Chondrocyte (in vitro differentiated cells): ENCODE results near the gene TMEM269. TPM values are rescaled to one million over a fixed set of nuclear protein-coding genes. Genes with fewer than 3 reads are reported as not detected.

ENCODE experiments used
- DNase-seq: peaks from one replicate; pipeline ENCODE4 v3.0.0; 2021; ENCODE audit warnings: mixed read lengths, low spot score
- H3K27ac Mint-ChIP-seq: one replicate; pipeline ENCODE4 v1.8.0; 2021; ENCODE audit warnings: mild to moderate bottlenecking, moderate library complexity, mixed read lengths; ENCODE audit not compliant: unreplicated experiment
- H3K27me3 Mint-ChIP-seq: 2 replicates; pipeline ENCODE4 v1.8.0; 2021; ENCODE audit warnings: low read depth, mixed read lengths
- H3K36me3 Mint-ChIP-seq: 2 replicates; pipeline ENCODE4 v1.8.0; 2021; ENCODE audit warnings: low read depth, mixed read lengths
- H3K4me1 Mint-ChIP-seq: 2 replicates; pipeline ENCODE4 v1.8.0; 2021; ENCODE audit warnings: low read depth, mild to moderate bottlenecking, mixed read lengths
- H3K4me3 Mint-ChIP-seq: one replicate; pipeline ENCODE4 v1.8.0; 2021; ENCODE audit warnings: mild to moderate bottlenecking, moderate library complexity, mixed read lengths; ENCODE audit not compliant: unreplicated experiment
- H3K9me3 Mint-ChIP-seq: 2 replicates; pipeline ENCODE4 v1.8.0; 2021; ENCODE audit warnings: low read depth, mixed read lengths
- CTCF ChIP-seq: fragments of 200-600 bp; sonication (generic); IDR thresholded peaks from 2 replicates; pipeline ENCODE4 v1.5.0; 2021; ENCODE audit warnings: antibody characterized with exemption, mild to moderate bottlenecking, moderate library complexity
- total RNA-seq: library from RNA; stranded (reverse); gene quantifications from 3 replicates; pipeline ENCODE4 v1.2.1, GENCODE V29; 2021

TMEM269 gene
- total RNA-seq, 1 donor from 2014 or later = 0.20 TPM

DNA sequence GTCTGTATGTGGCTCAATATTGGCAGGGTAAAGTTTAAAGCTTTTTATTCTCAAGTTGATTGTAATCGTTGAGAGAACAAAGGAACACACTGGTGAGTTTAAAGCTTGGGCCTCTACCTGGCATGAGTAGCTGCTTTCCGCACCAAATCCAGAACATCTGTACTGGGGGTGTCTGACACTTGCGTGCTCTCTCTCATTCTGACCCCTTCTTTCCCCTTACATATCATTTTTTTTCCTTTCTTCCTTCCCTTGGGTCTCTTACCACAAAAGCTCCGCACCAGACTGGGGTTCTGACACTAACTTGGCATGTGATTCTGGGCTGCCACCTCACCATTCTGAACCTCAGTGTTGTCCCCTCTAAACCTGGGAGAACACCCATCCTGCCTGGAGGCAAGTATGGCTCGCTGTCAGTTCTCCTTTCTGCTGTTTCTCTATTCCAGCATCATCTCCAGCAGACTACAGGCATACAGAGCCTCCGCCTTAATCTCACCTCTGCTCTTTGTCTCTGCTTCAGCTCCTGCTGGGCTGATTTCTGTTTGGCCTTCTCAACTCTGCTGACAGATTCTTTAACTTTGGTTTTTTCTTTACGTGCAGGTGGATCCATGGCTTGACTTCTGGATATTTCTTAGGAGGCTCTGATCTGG is 31.3 kb downstream of the TMEM269 start:
- no peaks in the 10 kb centered on the region for H3K36me3 Mint-ChIP-seq
- no peak for TF ChIP-seq CTCF
- no peaks in the 10 kb centered on the region for H3K27me3 Mint-ChIP-seq
- H3K9me3 Mint-ChIP-seq = no peaks in the 10 kb centered on the region
- peak overlapping the region; percentile 68 for H3K4me3 Mint-ChIP-seq
- H3K4me1 Mint-ChIP-seq = peaks cover 32% of the 10 kb centered on the region
- peak overlapping the region; percentile 81 for H3K27ac Mint-ChIP-seq
- DNase-seq = no peak

DNA sequence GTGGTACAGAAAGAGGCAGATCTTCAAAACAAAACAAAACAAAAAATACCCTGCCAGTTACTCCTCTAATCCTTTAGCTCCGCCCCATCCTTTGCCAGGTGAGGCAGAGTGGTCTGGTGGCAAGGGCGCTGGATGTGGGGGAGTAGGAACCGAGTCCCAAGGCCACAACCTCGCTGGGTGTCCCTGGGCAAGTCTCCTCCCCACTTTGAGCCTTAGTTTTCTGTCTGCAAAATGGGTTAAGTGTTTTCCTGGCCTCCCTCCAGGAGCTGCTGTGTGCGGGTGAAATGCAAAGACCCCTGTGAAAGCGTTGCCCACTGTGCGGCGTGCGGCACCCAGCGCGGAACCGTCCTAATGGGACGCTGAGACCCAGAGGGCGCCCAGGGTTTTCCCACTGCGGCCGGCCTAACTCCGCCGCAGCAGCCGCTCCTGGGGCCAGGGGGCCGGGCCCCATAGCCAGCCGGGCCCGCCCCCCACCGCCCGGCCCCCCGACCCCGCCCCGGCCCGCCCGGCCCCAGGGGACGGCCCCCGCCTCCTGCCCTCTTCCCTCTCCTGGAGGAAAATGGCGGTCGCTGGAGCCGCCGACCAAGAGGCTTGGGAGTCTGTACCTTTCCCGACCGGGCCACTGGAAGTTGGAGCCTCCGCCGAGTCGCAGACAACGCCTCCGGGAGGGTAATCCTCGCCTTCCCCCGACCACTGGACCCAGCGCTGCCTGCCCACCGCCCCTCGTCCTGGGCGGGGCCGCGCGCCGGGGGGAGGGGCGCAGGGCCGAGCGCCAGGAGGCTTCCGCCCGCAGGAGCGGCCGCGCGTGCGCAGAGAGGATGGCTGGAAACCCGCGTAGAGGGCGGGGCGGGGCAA is 32.0 kb downstream of the TMEM269 start, which contains the start of the genes ERMAP and SVBP:
Gene ERMAP, plus strand, starts transcription at position 538 of the 855 bp plus-strand sequence. CDS start 13,327 bp downstream, outside the sequence.
Gene SVBP, minus strand, starts transcription at position 813 of the 855 bp plus-strand sequence. CDS start 853 bp downstream, outside the sequence.
- Mint-ChIP-seq H3K9me3 (no peaks in the 10 kb centered on the region), H3K36me3 (no peaks in the 10 kb centered on the region), H3K4me1 (peaks cover 32% of the 10 kb centered on the region), H3K4me3 (peak within 1 kb of the TSS; percentile 68), H3K27ac (peak within 1 kb of the TSS; percentile 89), H3K27me3 (no peaks in the 10 kb centered on the region)
- peak; percentile 94 for DNase-seq
- no peak for TF ChIP-seq CTCF

DNA sequence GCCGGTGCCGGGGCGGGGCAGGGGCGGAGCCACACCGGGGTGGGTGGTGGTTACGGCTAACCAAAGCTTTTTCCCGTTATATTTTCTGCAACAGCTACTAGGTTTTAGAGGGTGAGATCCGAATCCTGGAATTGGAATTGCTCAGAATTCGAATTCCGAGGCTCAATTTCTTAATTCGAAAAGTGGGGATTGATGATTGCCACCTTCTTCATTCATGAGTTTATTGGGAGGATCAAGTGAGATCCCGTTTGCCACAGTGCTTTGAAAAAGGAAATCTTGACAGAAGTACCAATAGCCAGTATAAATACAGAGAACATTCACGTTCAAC is 32.6 kb downstream of the TMEM269 start:
- DNase-seq = no peak
- peak overlapping the region; percentile 4 for H3K27ac Mint-ChIP-seq
- H3K36me3 Mint-ChIP-seq = no peaks in the 10 kb centered on the region
- H3K4me1 Mint-ChIP-seq = peaks cover 34% of the 10 kb centered on the region
- no peak for TF ChIP-seq CTCF
- no peaks in the 10 kb centered on the region for H3K9me3 Mint-ChIP-seq
- peak overlapping the region; percentile 68 for H3K4me3 Mint-ChIP-seq
- no peaks in the 10 kb centered on the region for H3K27me3 Mint-ChIP-seq

- Mint-ChIP-seq H3K4me1 (peaks cover 40% of the 10 kb centered on the region), H3K27ac (no peak overlapping the region), H3K4me3 (peak overlapping the region; percentile 68), H3K9me3 (no peaks in the 10 kb centered on the region), H3K27me3 (no peaks in the 10 kb centered on the region), H3K36me3 (no peaks in the 10 kb centered on the region)
- TF ChIP-seq CTCF = no peak
- no peak for DNase-seq
Measured at GRCh38 chr1:42817976-42818375, 33.2 kb downstream of the TMEM269 start.

DNA sequence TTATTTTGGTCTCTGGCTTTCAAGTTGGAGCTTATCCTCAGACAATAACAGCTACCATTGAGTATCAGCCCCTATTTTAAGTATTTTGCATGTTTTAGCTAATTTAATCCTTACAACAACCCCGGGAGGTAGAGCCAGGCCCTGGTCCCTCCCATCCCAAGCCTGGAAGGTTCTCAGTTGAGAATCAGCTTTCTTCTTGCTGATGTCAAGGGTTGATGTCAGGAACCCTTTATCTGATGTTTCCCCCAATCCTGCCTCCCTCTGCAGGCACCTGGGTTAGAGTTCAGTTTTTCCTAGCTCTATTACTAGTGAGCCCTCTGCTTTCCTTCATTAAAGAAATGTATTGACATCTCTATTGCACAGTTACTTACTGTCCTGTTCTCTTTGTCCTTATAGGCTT is 36.0 kb downstream of the TMEM269 start:
- DNase-seq = no peak
- Mint-ChIP-seq H3K27ac (no peak overlapping the region), H3K36me3 (no peaks in the 10 kb centered on the region), H3K4me1 (peaks cover 43% of the 10 kb centered on the region), H3K9me3 (no peaks in the 10 kb centered on the region), H3K27me3 (no peaks in the 10 kb centered on the region), H3K4me3 (no peak overlapping the region)
- no peak for TF ChIP-seq CTCF
